OCI-LY7 (cell line): Measurements from ENCODE around the gene SLC4A1AP. TPM values are rescaled to one million over a fixed set of nuclear protein-coding genes. Genes with fewer than 3 reads are reported as not detected.

Experiments used
- BruUV-seq: library from RNA; stranded (reverse); fragments of 400-500 nt; replicated peaks from 2 replicates; lab custom pipeline; 2021; lab: Mats Ljungman, UMichigan
- CTCF ChIA-PET: fragments of 300-600 bp; sonication (Branson Sonifier 250); formaldehyde crosslinking; loops from one replicate; lab custom pipeline; 2022; ENCODE audit warnings: antibody characterized with exemption; ENCODE audit not compliant: unreplicated experiment; lab: Charles Lee
- POLR2A ChIA-PET: fragments of 300-600 bp; sonication (Branson Sonifier 250); formaldehyde crosslinking; loops from one replicate; lab custom pipeline; 2022; ENCODE audit warnings: antibody characterized with exemption; lab: Charles Lee
- DNase-seq: peaks from one replicate; pipeline ENCODE4 v3.0.0-alpha.2; 2015; ENCODE audit warnings: low spot score
- H2AFZ ChIP-seq: fragments of 200-600 bp; sonication (generic), shearing (Covaris generic); 2 replicates; pipeline ENCODE4 v1.6.1; 2014; ENCODE audit warnings: mild to moderate bottlenecking, antibody characterized with exemption, low read length, moderate library complexity
- H3K27ac ChIP-seq: fragments of 200-600 bp; sonication (generic); 2 replicates; pipeline ENCODE4 v1.5.1; 2014; ENCODE audit warnings: mixed run types, low read depth, mild to moderate bottlenecking, moderate library complexity, low read length, inconsistent platforms; ENCODE audit not compliant: poor library complexity, severe bottlenecking
- H3K36me3 ChIP-seq: fragments of 200-600 bp; sonication (generic); 2 replicates; pipeline ENCODE4 v1.6.1; 2014; ENCODE audit warnings: mild to moderate bottlenecking, antibody characterized with exemption, low read length, moderate library complexity, mixed read lengths; ENCODE audit not compliant: insufficient read depth
- H3K4me1 ChIP-seq: fragments of 200-600 bp; sonication (generic); 2 replicates; pipeline ENCODE4 v1.5.1; 2014; ENCODE audit warnings: mild to moderate bottlenecking, low read length; ENCODE audit not compliant: insufficient read depth, poor library complexity, severe bottlenecking
- H3K4me2 ChIP-seq: fragments of 200-600 bp; sonication (generic); 2 replicates; pipeline ENCODE4 v1.6.1; 2014; ENCODE audit warnings: mild to moderate bottlenecking, low read length
- H3K4me3 ChIP-seq: fragments of 200-600 bp; sonication (generic); 2 replicates; pipeline ENCODE4 v1.5.1; 2014; ENCODE audit warnings: mild to moderate bottlenecking, low read depth, low read length; ENCODE audit not compliant: poor library complexity, severe bottlenecking
- H3K79me2 ChIP-seq: fragments of 200-600 bp; sonication (generic); 2 replicates; pipeline ENCODE4 v1.6.1; 2016; ENCODE audit warnings: low read depth, mild to moderate bottlenecking, low read length, moderate library complexity, mixed read lengths; ENCODE audit not compliant: insufficient read depth
- H3K9me2 ChIP-seq: fragments of 200-600 bp; sonication (generic); 2 replicates; pipeline ENCODE4 v1.6.1; 2016; ENCODE audit warnings: mild to moderate bottlenecking, low read length, mixed read lengths; ENCODE audit not compliant: insufficient read depth
- H3K9me3 ChIP-seq: fragments of 200-600 bp; sonication (generic); 2 replicates; pipeline ENCODE4 v1.6.1; 2014; ENCODE audit warnings: mild to moderate bottlenecking, mixed run types, low read length, mixed read lengths
- H4K20me1 ChIP-seq: fragments of 200-600 bp; sonication (generic); 2 replicates; pipeline ENCODE4 v1.6.1; 2014; ENCODE audit warnings: mild to moderate bottlenecking, antibody characterized with exemption, low read length, moderate library complexity, mixed read lengths; ENCODE audit not compliant: insufficient read depth
- CTCF ChIP-seq: fragments of 200-600 bp; sonication (generic); conservative IDR thresholded peaks from 2 replicates; pipeline ENCODE4 v1.5.1; 2014; ENCODE audit warnings: mild to moderate bottlenecking, antibody characterized with exemption, low read length, moderate library complexity, mixed read lengths
- EZH2phosphoT487 ChIP-seq: fragments of 200-600 bp; sonication (generic); IDR thresholded peaks from 2 replicates; pipeline ENCODE4 v1.6.1; 2018; ENCODE audit warnings: low read depth, borderline replicate concordance, mild to moderate bottlenecking, mixed run types, antibody characterized with exemption, low read length, moderate library complexity, mixed read lengths
- intact Hi-C: fragments of 100-400 bp; cut with micrococcal nuclease; formaldehyde crosslinking; loops from one replicate; pipeline ENCODE4 v1.10.0; 2022; ENCODE audit not compliant: unreplicated experiment
- total RNA-seq, 2 experiments: library from RNA; depleted of rRNA in 1 of 2; stranded (reverse); fragments of >200 nt in 1 of 2; shearing (Covaris generic) in 1 of 2; gene quantifications; 2 replicates each; pipeline ENCODE4 v1.2.3, GENCODE V29; 2014 to 2022

Gene SLC4A1AP
- total RNA-seq, 2 experiments from 2014 or later, result 26.2 to 27.9 TPM

- ChIA-PET POLR2A (no interaction called here), CTCF (no interaction called here)
- Histone ChIP-seq H3K79me2 (no peaks in the 10 kb centered on the region), H2AFZ (no peak overlapping the region), H3K4me3 (no peak overlapping the region), H3K9me2 (no peaks in the 10 kb centered on the region), H3K4me1 (peaks cover 5% of the 10 kb centered on the region), H3K4me2 (no peak overlapping the region), H3K9me3 (no peaks in the 10 kb centered on the region), H4K20me1 (no peaks in the 10 kb centered on the region), H3K36me3 (no peaks in the 10 kb centered on the region), H3K27ac (no peak overlapping the region)
- intact Hi-C loops, result no loop called here
- TF ChIP-seq CTCF (no peak), EZH2phosphoT487 (no peak)
- DNase-seq, result no peak
- BruUV-seq, result no TSS peak
Observed at GRCh38 chr2:27730261-27730662, 66.6 kb downstream of the SLC4A1AP start.

- no peak for TF ChIP-seq CTCF
- no peak for TF ChIP-seq EZH2phosphoT487
- Histone ChIP-seq H3K27ac (no peak overlapping the region), H2AFZ (no peak overlapping the region), H4K20me1 (no peaks in the 10 kb centered on the region), H3K4me3 (no peak overlapping the region), H3K9me3 (no peaks in the 10 kb centered on the region), H3K9me2 (no peaks in the 10 kb centered on the region), H3K36me3 (no peaks in the 10 kb centered on the region), H3K4me1 (peaks cover 5% of the 10 kb centered on the region), H3K79me2 (no peaks in the 10 kb centered on the region), H3K4me2 (no peak overlapping the region)
- no peak for DNase-seq
- POLR2A ChIA-PET, result no interaction called here
- intact Hi-C loops, result no loop called here
- BruUV-seq, result no TSS peak
- CTCF ChIA-PET, result no interaction called here
Observed at GRCh38 chr2:27730980-27731691, 67.4 kb downstream of the SLC4A1AP start.

- H4K20me1 ChIP-seq, result no peaks in the 10 kb centered on the region
- ChIA-PET CTCF (no interaction called here), POLR2A (no interaction called here)
- intact Hi-C loops, result no loop called here
- no peak overlapping the region for H3K4me2 ChIP-seq
- no peak overlapping the region for H2AFZ ChIP-seq
- TF ChIP-seq EZH2phosphoT487 (no peak), CTCF (no peak)
- H3K4me1 ChIP-seq, result peaks cover 5% of the 10 kb centered on the region
- H3K4me3 ChIP-seq, result no peak overlapping the region
- no peaks in the 10 kb centered on the region for H3K9me2 ChIP-seq
- BruUV-seq, result no TSS peak
- DNase-seq, result no peak
- H3K27ac ChIP-seq, result no peak overlapping the region
- H3K9me3 ChIP-seq, result no peaks in the 10 kb centered on the region
- no peaks in the 10 kb centered on the region for H3K36me3 ChIP-seq
- no peaks in the 10 kb centered on the region for H3K79me2 ChIP-seq
Observed at GRCh38 chr2:27734305-27734704, 70.6 kb downstream of the SLC4A1AP start.
